Fibroblast of skin of left quadriceps (primary cell): ENCODE data around the gene PTPRR.

ENCODE experiments used
- DNase-seq, 2 experiments: peaks; one replicate each; pipeline ENCODE4 v3.0.0-alpha.2; 2013; ENCODE audit warnings: low read depth in 2 of 2

The PTPRR gene

GRCh38 chr12:70607107-70607506, 313.4 kb downstream of the PTPRR start:
- DNase-seq = no peak

- DNase-seq = no peak
These were observed 314.6 kb downstream of the PTPRR start for GRCh38 chr12:70605976-70606375.

- no peak for DNase-seq
These were observed 315.9 kb downstream of the PTPRR start for GRCh38 chr12:70604662-70605061.

- peak in 1 of 2 experiments; percentile 17 for DNase-seq
These were observed 317.5 kb downstream of the PTPRR start for GRCh38 chr12:70603044-70603443.

GRCh38 chr12:70598467-70599193, 321.9 kb downstream of the PTPRR start:
- no peak for DNase-seq

DNA sequence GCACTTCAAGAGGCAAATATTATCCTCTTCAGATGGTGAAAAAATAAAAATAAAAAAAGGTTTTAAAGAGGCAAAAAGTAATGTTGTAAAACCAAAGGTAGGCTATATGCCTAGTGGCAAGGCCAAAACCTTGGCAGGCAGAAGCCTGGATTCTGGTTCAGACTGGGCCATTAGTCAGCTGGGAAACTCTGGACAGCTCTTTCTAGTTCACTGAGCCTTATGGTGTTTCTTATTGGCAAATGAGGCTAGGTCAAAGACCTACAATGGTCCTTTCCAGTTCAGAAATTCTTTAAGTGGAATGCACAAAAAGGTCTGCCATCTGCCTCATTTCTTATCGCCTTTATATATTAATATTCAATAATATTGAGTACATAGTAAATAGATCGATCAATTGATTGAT, 327.9 kb downstream of the PTPRR start:
- no peak for DNase-seq

DNA sequence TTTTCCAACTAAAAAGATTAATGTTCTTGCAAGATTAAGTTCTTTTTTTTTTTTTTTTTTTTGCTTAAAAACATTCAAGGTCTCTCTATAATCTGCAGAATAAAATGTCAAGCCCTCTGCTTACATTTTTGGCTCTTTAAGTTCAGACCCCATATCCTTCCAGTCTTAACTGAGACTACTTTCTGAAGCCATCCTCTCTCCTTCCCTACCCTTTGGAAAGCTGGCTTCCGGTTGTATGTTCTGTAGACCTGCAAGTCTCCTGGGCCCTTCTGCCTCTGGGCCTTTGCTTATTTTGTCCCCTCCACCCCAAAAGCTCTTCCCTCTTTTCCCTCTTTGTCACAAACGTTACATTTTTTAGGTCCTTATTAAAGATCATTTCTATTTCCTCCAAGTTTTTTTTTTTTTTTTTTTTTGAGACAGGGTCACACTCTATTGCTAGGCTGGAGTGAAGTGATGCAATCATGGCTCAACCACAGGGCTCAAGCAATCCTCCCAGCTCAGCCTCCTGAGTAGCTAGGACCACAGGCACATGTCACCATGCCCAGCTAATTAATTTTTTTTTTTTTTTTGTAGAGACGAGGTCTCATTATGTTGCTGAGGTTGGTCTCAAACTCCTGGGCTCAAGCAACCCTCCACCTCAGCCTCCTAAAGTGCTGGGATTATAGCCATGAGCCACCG, 329.9 kb downstream of the PTPRR start:
- no peak for DNase-seq

DNA sequence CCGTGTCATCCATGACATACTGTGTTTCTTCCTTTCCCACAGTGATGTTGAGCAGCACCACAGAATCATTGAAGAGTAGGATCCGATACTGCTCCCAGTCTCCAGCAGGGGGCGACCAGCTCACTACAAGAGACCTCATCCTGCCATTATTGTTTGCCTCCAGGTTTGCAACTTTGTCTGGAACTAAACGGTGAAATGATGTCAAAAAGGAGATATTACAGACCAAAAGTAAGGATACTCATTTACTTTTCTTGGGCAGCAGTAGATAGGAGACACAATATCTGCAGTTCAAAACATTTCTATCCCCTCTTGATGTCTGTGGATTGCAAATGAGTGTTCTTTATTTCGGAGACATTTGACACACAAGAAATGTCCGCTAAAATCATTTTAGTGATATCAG, 330.5 kb downstream of the PTPRR start:
- peak; percentile 41 to 48 for DNase-seq
